ENCODE data around the gene CCNQ. TPM values are rescaled to one million over a fixed set of nuclear protein-coding genes. Genes with fewer than 3 reads are reported as not detected.

CCNQ gene
- total and polyA plus RNA-seq, 2 of the 8 experiments (the other 6 are each of a cell fraction or from before 2014, with no cell fraction given) = 16.6 to 32.1 TPM

DNA sequence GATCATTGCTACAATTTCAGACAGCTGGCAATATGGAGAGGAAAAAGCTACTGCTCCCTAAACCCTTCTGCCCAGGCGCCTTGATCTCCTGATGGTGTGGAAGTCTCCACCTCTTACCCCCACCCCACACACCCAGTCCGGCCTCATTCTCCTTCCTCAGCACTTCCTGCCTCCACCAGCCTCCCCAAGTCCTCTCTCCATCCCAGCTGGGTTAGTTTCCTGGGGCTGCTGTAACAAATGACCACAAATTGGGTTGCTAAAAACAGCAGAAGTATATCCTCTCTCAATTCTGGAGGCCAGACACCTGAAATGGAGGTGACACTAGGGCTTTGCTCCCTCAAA is 1.1 kb upstream of the CCNQ start:
- Histone ChIP-seq H3K14ac (ENCODE audit: insufficient read length) (no peak overlapping the region), H2BK12ac (ENCODE audit: low read depth, low read length) (no peak overlapping the region), H2AK5ac (ENCODE audit: low read depth, low read length) (no peak overlapping the region), H3K18ac (ENCODE audit: extremely low read depth, low read length) (no peak overlapping the region), H3K27me3 (replicated peaks in 1 of 4; ENCODE audit: control insufficient read depth in 3 of 4, extremely low read depth in 1 of 4, insufficient read depth in 3 of 4, low read length in 3 of 4) (peaks cover 0 to 8% (median 0%) of the 10 kb centered on the region in 4 experiments; a peak in 3 of 7 replicates), H4K5ac (ENCODE audit: insufficient read length, low read depth, low read length) (no peak overlapping the region), H3K4me3 (ENCODE audit: extremely low read depth in 1 of 4, insufficient read depth in 2 of 4, low read depth in 3 of 4, low read length in 4 of 4) (peak overlapping the region; percentile 34 to 86 (median 68); a peak in 6 of 8 replicates), H3K9me3 (ENCODE audit: insufficient read depth in 2 of 2, low read depth in 1 of 2, low read length in 1 of 2) (no peaks in the 10 kb centered on the region), H3K27ac (ENCODE audit: low read depth, low read length) (no peak overlapping the region), H3K79me2 (ENCODE audit: control insufficient read depth in 1 of 2, insufficient read depth in 2 of 2, low read length in 2 of 2) (peaks cover 0 to 5% of the 10 kb centered on the region in 2 experiments; a peak in 1 of 4 replicates), H3K9ac (replicated peaks in 1 of 4; ENCODE audit: extremely low read depth in 1 of 4, low read depth in 3 of 4, low read length in 3 of 4) (no peak overlapping the region), H4K8ac (ENCODE audit: extremely low read depth, insufficient read depth, low read length) (no peak overlapping the region), H2AFZ (ENCODE audit: low read length) (no peak overlapping the region), H4K20me1 (replicated peaks in 1 of 2; ENCODE audit: control insufficient read depth in 1 of 2, insufficient read depth in 2 of 2, low read length in 2 of 2) (peaks cover 0 to 3% of the 10 kb centered on the region in 2 experiments), H3K36me3 (ENCODE audit: control insufficient read depth in 2 of 4, insufficient read depth in 4 of 4, low read length in 3 of 4) (no peaks in the 10 kb centered on the region), H2BK15ac (ENCODE audit: low read length) (no peak overlapping the region), H2BK120ac (replicated peaks; ENCODE audit: low read depth, low read length) (no peak overlapping the region), H3K56ac (replicated peaks; ENCODE audit: insufficient read length, low read depth, low read length) (no peak overlapping the region), H3K4me1 (replicated peaks in 1 of 4; ENCODE audit: control insufficient read depth in 3 of 4, insufficient read depth in 4 of 4, low read length in 3 of 4) (peaks cover 0 to 4% (median 0%) of the 10 kb centered on the region in 4 experiments; a peak in 1 of 7 replicates), H3K79me1 (ENCODE audit: low read depth, low read length) (no peaks in the 10 kb centered on the region), H3K4me2 (ENCODE audit: insufficient read depth in 1 of 2, low read depth in 2 of 2, low read length in 2 of 2) (peak overlapping the region; percentile 79 to 86), H4K91ac (replicated peaks; ENCODE audit: insufficient read length, low read length) (no peak overlapping the region), H3K23me2 (ENCODE audit: low read depth, low read length) (peaks cover 3% of the 10 kb centered on the region; the same call in 1 of the 2 replicates), H3K23ac (ENCODE audit: insufficient read length) (no peak overlapping the region), H2BK5ac (ENCODE audit: low read depth, low read length) (no peak overlapping the region), H3K4ac (replicated peaks; ENCODE audit: insufficient read length, low read depth, low read length) (peak overlapping the region; percentile 23), H2BK20ac (ENCODE audit: low read length) (no peak overlapping the region)
- ChIA-PET CTCF (ENCODE audit: partially characterized antibody) (interaction anchor here (1.1 to 4.5 kb wide), 9 partner anchors 11 to 69 kb away, joined by 3 to 22 read pairs (median 5); no protein-coding TSS in a partner anchor), POLR2A (ENCODE audit: partially characterized antibody) (interaction anchor here (0.7 to 1.3 kb wide), 5 partner anchors 9 to 335 kb away, joined by 3 read pairs; partner anchors contain the start of gene NAA10)
- FAIRE-seq (no peak), DNase-seq (ENCODE audit: low read depth in 1 of 2, low spot score in 2 of 2) (no peak)
- WGBS, 2 experiments (ENCODE audit: extremely low coverage in 1 of 2, insufficient coverage in 1 of 2, insufficient read length in 1 of 2, insufficient replicate concordance in 2 of 2, low coverage in 1 of 2, low lambda C conversion rate in 2 of 2, missing lambda C conversion rate in 1 of 2) = 33% methylated on average over 1 of the region's 2 CpGs; no CpG with 5 or more reads in 1 of the 2 experiments
- TF ChIP-seq POLR2A (IDR thresholded peaks at IDR 0.05; ENCODE audit: control extremely low read depth in 1 of 2, low read depth in 2 of 2, low read length in 2 of 2) = no peak
- TF ChIP-seq RAD21 (IDR thresholded peaks at IDR 0.05 in 1 of 2, conservative IDR thresholded peaks at IDR 0.05 in 1 of 2; ENCODE audit: low read depth in 2 of 2, low read length in 2 of 2) = no peak
- TF ChIP-seq RBBP5 (IDR thresholded peaks at IDR 0.05; ENCODE audit: borderline replicate concordance, low read depth, low read length) = no peak
- TF ChIP-seq, protein P1, sequence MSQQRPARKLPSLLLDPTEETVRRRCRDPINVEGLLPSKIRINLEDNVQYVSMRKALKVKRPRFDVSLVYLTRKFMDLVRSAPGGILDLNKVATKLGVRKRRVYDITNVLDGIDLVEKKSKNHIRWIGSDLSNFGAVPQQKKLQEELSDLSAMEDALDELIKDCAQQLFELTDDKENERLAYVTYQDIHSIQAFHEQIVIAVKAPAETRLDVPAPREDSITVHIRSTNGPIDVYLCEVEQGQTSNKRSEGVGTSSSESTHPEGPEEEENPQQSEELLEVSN (IDR thresholded peaks at IDR 0.05) = no peak
- TF ChIP-seq TAF7 (optimal IDR thresholded peaks at IDR 0.05; ENCODE audit: borderline replicate concordance, low read depth, low read length) = no peak
- TF ChIP-seq TBP (IDR thresholded peaks at IDR 0.05; ENCODE audit: low read depth, low read length) = no peak

Measured in H1 (cell line).